Measurements from ENCODE around the gene TMEM250.

GRCh38 chr9:136105398-136106135 lies 13.1 kb downstream of the TMEM250 start:
- TF ChIP-seq, protein P1, sequence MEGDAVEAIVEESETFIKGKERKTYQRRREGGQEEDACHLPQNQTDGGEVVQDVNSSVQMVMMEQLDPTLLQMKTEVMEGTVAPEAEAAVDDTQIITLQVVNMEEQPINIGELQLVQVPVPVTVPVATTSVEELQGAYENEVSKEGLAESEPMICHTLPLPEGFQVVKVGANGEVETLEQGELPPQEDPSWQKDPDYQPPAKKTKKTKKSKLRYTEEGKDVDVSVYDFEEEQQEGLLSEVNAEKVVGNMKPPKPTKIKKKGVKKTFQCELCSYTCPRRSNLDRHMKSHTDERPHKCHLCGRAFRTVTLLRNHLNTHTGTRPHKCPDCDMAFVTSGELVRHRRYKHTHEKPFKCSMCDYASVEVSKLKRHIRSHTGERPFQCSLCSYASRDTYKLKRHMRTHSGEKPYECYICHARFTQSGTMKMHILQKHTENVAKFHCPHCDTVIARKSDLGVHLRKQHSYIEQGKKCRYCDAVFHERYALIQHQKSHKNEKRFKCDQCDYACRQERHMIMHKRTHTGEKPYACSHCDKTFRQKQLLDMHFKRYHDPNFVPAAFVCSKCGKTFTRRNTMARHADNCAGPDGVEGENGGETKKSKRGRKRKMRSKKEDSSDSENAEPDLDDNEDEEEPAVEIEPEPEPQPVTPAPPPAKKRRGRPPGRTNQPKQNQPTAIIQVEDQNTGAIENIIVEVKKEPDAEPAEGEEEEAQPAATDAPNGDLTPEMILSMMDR (IDR thresholded peaks at IDR 0.05): no peak
- TF ChIP-seq POLR2A (IDR thresholded peaks at IDR 0.05): no peak
